NCI-H345 treated with DMSO at 0.1 percent for 48 hours (cell line): ENCODE data around the gene PRDM15.
A peak's percentile ranks its signal among the peaks of the same experiment; 100 is the strongest.

Experiments used
- DNase-seq: peaks from one replicate; lab custom pipeline; 2025; ENCODE audit not compliant: unreplicated experiment; lab: John Stamatoyannopoulos, UW

PRDM15 gene

DNA sequence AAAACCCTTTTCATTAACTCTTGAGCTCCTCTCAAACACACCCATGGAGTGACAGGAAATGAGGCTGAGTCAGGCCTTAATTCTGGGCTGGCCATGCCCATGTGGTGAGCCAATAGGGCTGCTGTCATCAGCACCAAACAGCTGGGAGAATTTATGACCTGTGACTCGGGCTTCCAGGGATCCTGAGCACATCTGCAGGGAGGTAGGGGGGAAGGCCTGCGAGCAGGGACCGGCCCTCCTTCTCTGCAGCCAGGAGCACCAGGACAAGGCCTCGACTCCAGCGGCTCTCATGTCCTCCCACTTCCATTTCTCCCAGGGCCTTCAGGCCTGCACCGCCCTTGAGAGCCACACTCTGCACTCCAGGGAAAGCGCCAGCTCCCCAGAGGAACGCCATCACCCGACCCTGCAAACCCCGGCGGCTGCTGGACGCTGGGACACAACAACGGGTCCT, 126.9 kb downstream of the PRDM15 start:
- DNase-seq: no peak

DNA sequence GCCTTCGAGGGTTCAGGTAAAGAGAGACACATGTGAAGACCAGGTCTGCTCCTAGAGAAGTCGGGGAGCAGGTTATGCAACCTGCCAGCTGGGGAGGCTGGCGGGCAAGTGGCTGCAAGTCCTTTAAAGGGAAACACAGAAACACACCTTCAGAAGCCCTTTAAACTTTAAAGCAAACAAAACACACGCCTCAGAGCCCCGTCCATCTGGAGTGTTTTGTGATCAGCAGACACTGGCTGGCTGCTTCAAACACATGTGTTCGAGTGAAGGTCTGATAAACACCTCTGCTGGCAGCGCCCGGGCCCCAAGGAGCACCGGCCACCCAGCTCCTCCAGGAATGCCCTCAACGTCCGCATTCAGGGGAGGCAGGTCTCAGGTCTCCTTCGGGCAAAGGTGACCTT, 127.5 kb downstream of the PRDM15 start:
- peak; percentile 6 for DNase-seq

DNA sequence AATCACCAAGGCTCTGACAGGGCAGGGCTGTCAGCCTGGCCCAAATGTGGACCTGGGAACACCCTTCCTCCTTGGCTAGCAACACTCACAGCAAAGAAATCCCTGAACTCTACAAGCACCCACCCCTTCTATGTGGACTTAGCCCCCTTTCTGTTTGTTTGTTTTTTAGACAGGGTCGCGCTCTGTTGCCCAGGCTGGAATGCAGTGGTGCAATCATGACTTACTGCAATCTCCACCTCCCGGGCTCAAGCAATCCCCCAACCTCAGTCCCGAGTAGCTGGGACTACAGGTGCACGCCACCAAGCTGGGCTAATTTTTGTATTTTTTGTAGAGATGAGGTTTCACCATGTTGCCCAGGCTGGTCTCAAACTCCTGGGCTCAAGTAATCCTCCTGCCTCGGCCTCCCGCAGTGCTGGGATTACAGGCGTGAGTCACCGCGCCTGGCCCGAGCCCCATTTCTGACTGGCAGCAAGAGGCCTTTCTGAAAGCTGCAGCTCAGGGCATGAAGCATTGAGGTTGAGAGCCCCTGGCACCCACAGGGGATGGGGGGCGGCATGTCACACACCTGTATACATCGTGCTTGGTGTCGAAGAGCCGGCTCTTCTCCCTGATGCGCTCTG, 128.5 kb downstream of the PRDM15 start:
- DNase-seq: no peak

DNA sequence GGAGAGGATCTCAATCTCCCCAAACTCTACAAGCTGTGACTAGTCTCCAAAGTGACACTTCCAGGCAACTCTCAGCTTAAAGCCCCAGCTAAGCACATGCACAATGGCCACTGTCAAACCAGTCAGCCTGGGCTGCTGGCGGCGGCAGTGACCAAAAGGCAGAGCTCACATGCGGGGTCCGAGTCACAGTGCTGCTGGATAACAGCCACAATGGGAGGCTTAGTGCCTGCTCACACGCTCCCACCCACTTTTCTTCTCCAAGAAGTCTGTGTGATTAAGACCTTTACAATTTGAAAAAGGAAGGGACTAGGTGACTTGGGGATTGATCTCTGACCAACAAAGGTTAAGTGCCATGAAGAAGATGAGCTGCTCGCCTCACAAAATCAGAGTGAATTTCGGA, 129.1 kb downstream of the PRDM15 start:
- no peak for DNase-seq

DNA sequence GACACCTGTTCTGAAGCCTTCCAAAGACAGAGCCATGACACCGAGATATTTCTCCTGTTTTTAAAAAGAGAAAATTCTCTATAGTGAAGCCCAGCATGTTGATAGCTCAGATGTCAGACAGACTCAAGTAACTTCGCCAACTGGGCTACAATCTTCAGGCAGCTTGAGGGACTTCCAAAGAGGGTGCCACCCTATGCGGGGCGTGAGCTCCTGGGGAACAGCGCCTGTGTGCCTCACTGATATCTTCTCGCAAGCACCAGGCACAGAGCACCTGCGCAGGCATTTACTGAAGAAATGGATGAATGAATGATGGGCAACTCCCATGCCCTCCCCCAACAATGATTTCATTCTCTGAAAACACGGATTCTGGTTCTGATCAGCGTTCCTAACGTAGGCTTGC, 129.9 kb downstream of the PRDM15 start:
- DNase-seq: no peak
